K562 (cell line): Measurements from ENCODE around the gene RELCH. TPM values are rescaled to one million over a fixed set of nuclear protein-coding genes. Genes with fewer than 3 reads are reported as not detected.

Source experiments
- CC2D1A ChIP-seq: fragments of 450-650 bp; IDR thresholded peaks from 2 replicates; pipeline ENCODE4 v1.6.1; 2017; ENCODE audit warnings: mild to moderate bottlenecking
- CCNT2 ChIP-seq: IDR thresholded peaks from 2 replicates; pipeline ENCODE4 v1.6.1; 2011; ENCODE audit warnings: borderline replicate concordance, low read depth, mild to moderate bottlenecking, moderate library complexity, mixed read lengths, low read length; ENCODE audit not compliant: insufficient read length; ENCODE audit errors: extremely low read depth
- CREB3 ChIP-seq: fragments of 450-650 bp; conservative IDR thresholded peaks from 2 replicates; pipeline ENCODE4 v1.6.1; 2016; ENCODE audit warnings: missing genetic modification characterization, low read depth, mild to moderate bottlenecking, missing compliant biosample characterization, moderate library complexity
- DLX4 ChIP-seq: fragments of 250-450 bp; sonication (Bioruptor Pico); IDR thresholded peaks from 2 replicates; pipeline ENCODE4 v1.6.1; 2021; ENCODE audit warnings: mild to moderate bottlenecking
- FOXM1 ChIP-seq, 2 experiments: fragments of 450-650 bp in 1 of 2; sonication (generic) in 1 of 2; formaldehyde crosslinking in 1 of 2; IDR thresholded peaks; 2 replicates each; pipeline versions ENCODE4 v1.6.1 to v1.9.0; 2017 to 2022; ENCODE audit warnings: low read depth in 2 of 2, mild to moderate bottlenecking in 2 of 2, missing genetic modification reagents in 1 of 2, moderate library complexity in 1 of 2
- HNRNPK ChIP-seq: fragments of 200-400 bp; formaldehyde crosslinking; IDR thresholded peaks from one replicate; pipeline ENCODE4 v1.6.1; 2018; ENCODE audit warnings: mild to moderate bottlenecking, low read depth, low read length; ENCODE audit not compliant: poor library complexity, severe bottlenecking
- KDM1A ChIP-seq, 2 experiments: fragments of 450-650 bp; IDR thresholded peaks; 2 replicates each; pipeline ENCODE4 v1.6.1; 2016; ENCODE audit warnings: mild to moderate bottlenecking in 2 of 2
- MIER1 ChIP-seq: fragments of 450-650 bp; IDR thresholded peaks from 2 replicates; pipeline ENCODE4 v1.6.1; 2016; ENCODE audit warnings: antibody characterized with exemption, mild to moderate bottlenecking, low read depth
- MTA2 ChIP-seq: fragments of 450-650 bp; IDR thresholded peaks from 2 replicates; pipeline ENCODE4 v1.6.1; 2016; ENCODE audit warnings: low read depth
- NELFE ChIP-seq: IDR thresholded peaks from 2 replicates; pipeline ENCODE4 v1.6.1; 2011; ENCODE audit warnings: mild to moderate bottlenecking; ENCODE audit not compliant: insufficient read depth, insufficient read length
- RBBP5 ChIP-seq: fragments of 200-600 bp; sonication (generic); IDR thresholded peaks from 2 replicates; pipeline ENCODE4 v1.6.1; 2012; ENCODE audit warnings: borderline replicate concordance, mild to moderate bottlenecking, low read length, control low read depth, inconsistent platforms; ENCODE audit not compliant: insufficient read depth, poor library complexity, severe bottlenecking
- SAP30 ChIP-seq: fragments of 200-600 bp; sonication (generic); IDR thresholded peaks from 2 replicates; pipeline ENCODE4 v1.6.1; 2012; ENCODE audit warnings: borderline replicate concordance, low read depth, mild to moderate bottlenecking, moderate library complexity, low read length, control low read depth, inconsistent platforms; ENCODE audit not compliant: insufficient read depth, poor library complexity, severe bottlenecking
- TEAD4 ChIP-seq, 2 experiments: sonication (generic) in 1 of 2; formaldehyde crosslinking in 1 of 2; IDR thresholded peaks; 2 replicates each; pipeline versions ENCODE4 v1.6.1 to v1.8.0; 2012 to 2022; ENCODE audit warnings: borderline replicate concordance in 1 of 2, inconsistent platforms in 1 of 2, low read length in 1 of 2, mild to moderate bottlenecking in 1 of 2, missing genetic modification reagents in 1 of 2
- ZBTB7A ChIP-seq: IDR thresholded peaks from 2 replicates; pipeline ENCODE4 v1.6.1; 2011; ENCODE audit warnings: low read depth, mild to moderate bottlenecking, low read length, moderate library complexity, borderline replicate concordance; ENCODE audit not compliant: control insufficient read depth
- ZNF311 ChIP-seq: fragments of 250-450 bp; sonication (Bioruptor Pico); IDR thresholded peaks from 2 replicates; pipeline ENCODE4 v1.4.0; 2020; ENCODE audit warnings: mild to moderate bottlenecking, moderate library complexity
- polyA plus RNA-seq, 8 experiments: library from polyadenylated mRNA; depleted of rRNA in 4 of 8; stranded (reverse) in 5 of 8; unstranded in 3 of 8; fragments of >200 nt; fragmentation: Nextera tagmentation in 2 of 8; fragmentation: Illumina TruSeq in 1 of 8; extraction: Ambion mirVana in 2 of 8; extraction: Trizol in 1 of 8; gene quantifications; 2 replicates each; pipeline versions ENCODE4 v1.2.1 to v1.2.3, GENCODE V29; 2011 to 2014; ENCODE audit warnings: inconsistent platforms in 1 of 8, missing spikeins in 1 of 8
- total RNA-seq, 7 experiments: library from RNA; depleted of rRNA in 6 of 7; stranded (reverse); fragments of >200 nt in 6 of 7; fragmentation: Illumina TruSeq in 2 of 7; extraction: Trizol in 2 of 7; gene quantifications; 2 replicates each; pipeline versions ENCODE4 v1.2.1 to v1.2.3, GENCODE V29; 2011 to 2021; ENCODE audit warnings: low replicate concordance in 1 of 7

RELCH gene
- total and polyA plus RNA-seq, 9 of the 15 experiments (the other 6 are each of a cell fraction or from before 2014, with no cell fraction given), result 1.4 to 13.6 (median 7.6) TPM

GRCh38 chr18:62187543-62188510 is 772 bp downstream of the RELCH start (continued):
- TF ChIP-seq CCNT2, result peak; percentile 26
- no peak for TF ChIP-seq TEAD4 (IDR thresholded peaks at IDR 0.05; ENCODE audit: low read length)
- no peak for TF ChIP-seq TEAD4 (CRISPR knock-in tag; IDR thresholded peaks at IDR 0.05; ENCODE audit: borderline replicate concordance)
- peak; percentile 22 for TF ChIP-seq RBBP5
- TF ChIP-seq CC2D1A, result no peak
- no peak for TF ChIP-seq MTA2
- no peak for TF ChIP-seq NELFE
- no peak for TF ChIP-seq HNRNPK
- TF ChIP-seq SAP30, result peak; percentile 24
- no peak for TF ChIP-seq FOXM1 (IDR thresholded peaks at IDR 0.05; ENCODE audit: low read depth)
- TF ChIP-seq FOXM1 (CRISPR knock-in tag; IDR thresholded peaks at IDR 0.05; ENCODE audit: low read depth), result no peak
- TF ChIP-seq CREB3 (tag), result no peak
- TF ChIP-seq KDM1A (IDR thresholded peaks at IDR 0.05), result no peak
- TF ChIP-seq DLX4 (CRISPR knock-in tag), result no peak
- peak; percentile 89; the same call in 1 of the 2 replicates for TF ChIP-seq ZBTB7A
- TF ChIP-seq ZNF311 (CRISPR knock-in tag), result no peak
- TF ChIP-seq MIER1, result no peak
